ENCODE measurements around the gene HUS1.

Gene HUS1

GRCh38 chr7:47979832-47980181 is 392 bp upstream of the HUS1 start:
- no peak for DNase-seq (ENCODE audit: low read depth)

GRCh38 chr7:47978790-47979144 is 648 bp downstream of the HUS1 start:
- DNase-seq (ENCODE audit: low read depth): no peak

- DNase-seq (ENCODE audit: low read depth): no peak
Observed at GRCh38 chr7:47973739-47974138, 5.7 kb downstream of the HUS1 start.

- no peak for DNase-seq (ENCODE audit: low read depth)
Observed at GRCh38 chr7:47970761-47971160, 8.7 kb downstream of the HUS1 start.

- DNase-seq (ENCODE audit: low read depth): peak; percentile 31
Observed at GRCh38 chr7:47968847-47969774, 10.3 kb downstream of the HUS1 start.

GRCh38 chr7:47967708-47968107 is 11.7 kb downstream of the HUS1 start:
- DNase-seq (ENCODE audit: low read depth): no peak

GRCh38 chr7:47967123-47967522 is 12.3 kb downstream of the HUS1 start:
- DNase-seq (ENCODE audit: low read depth): no peak

GRCh38 chr7:47965456-47965855 is 14.0 kb downstream of the HUS1 start:
- DNase-seq (ENCODE audit: low read depth): no peak

GRCh38 chr7:47962262-47962661 is 17.2 kb downstream of the HUS1 start:
- no peak for DNase-seq (ENCODE audit: low read depth)

- DNase-seq (ENCODE audit: low read depth): no peak
Observed at GRCh38 chr7:47957156-47957555, 22.3 kb downstream of the HUS1 start.

GRCh38 chr7:47956220-47956619 is 23.2 kb downstream of the HUS1 start:
- DNase-seq (ENCODE audit: low read depth): no peak

- no peak for DNase-seq (ENCODE audit: low read depth)
Observed at GRCh38 chr7:47954231-47954911, 25.0 kb downstream of the HUS1 start.

- no peak for DNase-seq (ENCODE audit: low read depth)
Observed at GRCh38 chr7:47953822-47954221, 25.6 kb downstream of the HUS1 start.

GRCh38 chr7:47952224-47952623 is 27.2 kb downstream of the HUS1 start:
- no peak for DNase-seq (ENCODE audit: low read depth)

GRCh38 chr7:47951374-47951773 is 28.0 kb downstream of the HUS1 start:
- no peak for DNase-seq (ENCODE audit: low read depth)

- DNase-seq (ENCODE audit: low read depth): no peak
Observed at GRCh38 chr7:47950714-47951113, 28.7 kb downstream of the HUS1 start.

- no peak for DNase-seq (ENCODE audit: low read depth)
Observed at GRCh38 chr7:47949703-47950102, 29.7 kb downstream of the HUS1 start.

GRCh38 chr7:47948141-47948790 is 31.1 kb downstream of the HUS1 start, which contains the start of gene PKD1L1:
Gene PKD1L1 (minus strand): TSS chr7:47948466. CDS start chr7:47948440, 26 bp downstream.
- DNase-seq (ENCODE audit: low read depth): no peak

- no peak for DNase-seq (ENCODE audit: low read depth)
Observed at GRCh38 chr7:47947355-47947749, 32.1 kb downstream of the HUS1 start.

GRCh38 chr7:47946581-47947354 is 32.6 kb downstream of the HUS1 start:
- no peak for DNase-seq (ENCODE audit: low read depth)

- DNase-seq (ENCODE audit: low read depth): peak; percentile 61
Observed at GRCh38 chr7:47945261-47946015, 34.0 kb downstream of the HUS1 start.

Data from stimulated activated CD8-positive, alpha-beta memory T cell treated with anti-CD3 and anti-CD28 coated beads, Interleukin-7, amount 100 ng/mL, for 24 hours (primary cell).